NCI-H2196 (cell line): ENCODE results near the gene CLIC3.
"Not testable (repeated sequence)": the region's sequence is repeated elsewhere in the genome, so short reads cannot be mapped to it uniquely, and the experiment has no call there.

Source experiments
- DNase-seq: peaks from one replicate; lab custom pipeline; 2025; ENCODE audit not compliant: unreplicated experiment; lab: John Stamatoyannopoulos, UW

Gene CLIC3, protein sequence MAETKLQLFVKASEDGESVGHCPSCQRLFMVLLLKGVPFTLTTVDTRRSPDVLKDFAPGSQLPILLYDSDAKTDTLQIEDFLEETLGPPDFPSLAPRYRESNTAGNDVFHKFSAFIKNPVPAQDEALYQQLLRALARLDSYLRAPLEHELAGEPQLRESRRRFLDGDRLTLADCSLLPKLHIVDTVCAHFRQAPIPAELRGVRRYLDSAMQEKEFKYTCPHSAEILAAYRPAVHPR

GRCh38 chr9:136996361-136997292, at the start of gene CLIC3:
CLIC3 (minus strand) TSS chr9:136996568; CDS start chr9:136996543, 25 bp downstream.
- no peak for DNase-seq

GRCh38 chr9:137045294-137046087, 49.1 kb upstream of the CLIC3 start:
- no peak for DNase-seq

DNA sequence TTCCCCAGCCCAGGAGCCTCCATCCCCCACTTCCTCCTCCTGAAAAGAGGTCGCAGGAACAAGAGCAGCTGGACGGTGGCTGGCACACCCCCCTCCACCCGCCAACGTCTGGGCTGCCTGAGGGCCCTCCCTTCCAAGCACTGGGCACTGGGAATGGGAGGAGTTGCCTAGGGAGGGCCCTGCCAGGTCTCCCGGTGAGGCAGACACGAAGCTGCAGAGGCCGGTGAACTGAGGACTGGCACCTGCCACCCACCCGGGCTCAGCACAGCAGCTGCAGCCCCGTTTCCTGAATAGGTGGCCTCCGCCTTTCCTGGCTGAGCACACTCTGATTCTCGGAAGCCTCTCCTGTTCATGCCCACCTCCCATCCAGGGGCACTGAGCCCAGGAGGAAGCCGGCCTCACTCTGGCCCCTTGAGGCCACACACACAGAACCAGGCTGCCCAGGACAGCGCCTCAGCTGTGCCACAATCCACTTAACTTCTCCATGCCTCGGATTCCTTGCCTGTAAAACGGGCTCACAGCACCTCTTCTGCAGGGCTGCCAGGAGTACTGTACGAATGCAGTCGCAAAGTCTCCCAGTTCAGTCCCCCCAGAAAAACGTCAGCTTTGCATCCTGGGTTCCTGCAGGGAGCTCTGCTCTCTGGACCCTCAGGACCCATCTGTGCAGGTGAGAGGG, 48.3 kb upstream of the CLIC3 start:
- peak; percentile 83 for DNase-seq

DNA sequence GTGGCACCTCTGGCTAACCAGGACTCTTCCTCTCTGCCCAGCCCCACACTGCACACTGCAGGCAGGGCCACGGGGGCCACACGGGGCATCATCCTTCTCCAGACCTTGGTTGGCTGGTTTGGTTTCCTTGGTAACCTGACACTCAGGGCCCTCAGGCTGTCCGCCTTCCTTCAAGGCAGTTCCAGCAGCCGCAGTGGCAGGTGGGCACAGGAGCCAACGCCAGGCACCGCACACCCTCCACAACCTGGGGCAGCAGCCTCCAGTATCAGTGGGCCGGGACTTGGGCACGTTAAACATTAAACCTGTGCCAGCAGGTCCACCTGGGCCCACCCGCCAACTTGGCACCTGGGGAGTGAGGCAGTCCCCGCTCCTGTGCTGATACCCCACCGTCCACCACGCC, 47.7 kb upstream of the CLIC3 start:
- peak; percentile 41 for DNase-seq

DNA sequence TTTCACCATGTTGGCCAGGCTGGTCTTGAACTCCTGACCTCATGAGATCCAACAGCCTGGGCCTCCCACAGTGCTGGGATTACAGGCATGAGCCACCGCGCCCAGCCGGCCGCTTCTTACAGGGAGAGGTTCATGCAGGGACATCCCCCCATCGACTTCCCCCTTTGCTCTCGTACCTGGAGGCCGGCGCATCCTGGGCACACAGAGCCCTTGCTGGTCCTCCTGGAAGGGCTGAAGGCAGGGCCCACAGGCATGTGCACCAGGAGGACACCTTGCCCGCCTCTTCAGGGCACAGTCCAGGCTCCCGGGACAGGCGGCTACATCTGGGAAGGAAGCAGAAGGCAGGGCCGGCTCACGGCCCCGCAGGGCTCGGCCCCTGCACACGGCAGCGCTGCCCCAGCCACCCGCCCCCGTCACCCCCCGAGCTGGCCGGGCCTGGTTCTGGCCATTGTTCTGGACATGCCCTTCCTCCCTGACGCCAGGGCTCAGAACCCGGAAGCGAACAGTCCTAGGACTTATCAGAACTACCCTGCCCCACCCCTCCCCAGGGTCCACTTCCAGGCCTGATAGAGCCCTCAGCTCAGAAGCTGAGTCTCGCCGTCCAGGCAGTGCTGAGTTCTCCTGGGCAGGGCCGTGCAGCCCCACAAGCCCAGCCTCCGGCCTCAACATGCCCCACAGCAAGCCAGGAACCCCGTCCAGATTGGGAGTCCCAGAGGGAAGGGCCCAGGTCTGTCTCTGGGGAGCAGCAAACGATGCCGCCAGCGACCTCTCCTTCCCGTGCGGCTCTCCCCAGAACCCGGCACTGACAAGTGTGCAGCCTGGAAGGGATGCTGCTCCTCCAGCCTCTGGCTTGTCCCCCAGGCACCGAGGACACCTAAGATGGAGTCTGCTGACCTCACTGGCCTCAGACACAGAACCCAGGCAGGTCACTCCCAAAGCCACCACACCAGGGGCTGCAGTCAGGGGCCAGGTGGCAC, 46.7 kb upstream of the CLIC3 start:
- DNase-seq, result no peak

GRCh38 chr9:137041124-137041523, 44.8 kb upstream of the CLIC3 start:
- DNase-seq, result no peak

GRCh38 chr9:137040568-137040967, 44.2 kb upstream of the CLIC3 start:
- no peak for DNase-seq

- DNase-seq, result no peak
Observed at GRCh38 chr9:137039611-137040366, 43.4 kb upstream of the CLIC3 start.

GRCh38 chr9:137038916-137039315, 42.5 kb upstream of the CLIC3 start:
- DNase-seq, result no peak

DNA sequence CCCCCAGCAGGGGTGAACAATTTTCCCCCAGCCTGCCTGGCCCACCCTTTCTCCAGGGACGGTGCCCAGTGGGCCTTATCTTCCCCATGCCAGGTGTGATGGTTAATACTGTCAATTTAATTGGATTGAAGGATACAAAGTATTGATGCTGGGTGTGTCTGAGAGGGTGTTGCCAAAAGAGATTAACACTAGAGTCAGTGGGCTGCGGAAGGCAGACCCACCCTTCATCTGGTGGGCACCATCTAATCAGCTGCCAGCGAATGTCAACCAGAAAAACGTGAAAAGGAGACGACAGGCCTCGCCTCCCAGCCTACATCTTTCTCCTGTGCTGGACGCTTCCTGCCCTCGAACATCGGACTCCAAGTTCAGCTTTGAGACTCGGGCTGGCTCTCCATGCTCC, 41.1 kb upstream of the CLIC3 start:
- no peak for DNase-seq

DNA sequence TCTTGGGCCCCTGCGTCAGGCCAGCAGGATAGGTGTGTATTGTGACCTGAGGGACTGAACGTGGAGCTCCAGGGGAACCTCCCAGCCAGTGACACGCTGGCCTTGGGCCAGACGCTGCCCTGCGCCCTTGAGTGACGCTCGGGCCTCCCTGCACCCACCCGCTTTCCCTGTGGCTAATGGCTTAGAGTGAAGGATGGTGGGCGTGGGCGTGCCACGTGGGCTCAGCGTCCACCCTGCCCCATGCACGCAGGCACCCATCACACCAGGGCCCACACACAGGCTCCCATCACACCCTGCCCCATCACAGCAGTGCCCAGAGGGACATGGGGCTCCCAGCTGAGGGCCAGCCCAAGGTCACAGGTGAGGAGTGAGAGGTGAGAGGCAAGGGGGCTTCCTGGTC, 40.7 kb upstream of the CLIC3 start:
- no peak for DNase-seq

GRCh38 chr9:137035937-137036336, 39.6 kb upstream of the CLIC3 start:
- DNase-seq, result no peak

DNA sequence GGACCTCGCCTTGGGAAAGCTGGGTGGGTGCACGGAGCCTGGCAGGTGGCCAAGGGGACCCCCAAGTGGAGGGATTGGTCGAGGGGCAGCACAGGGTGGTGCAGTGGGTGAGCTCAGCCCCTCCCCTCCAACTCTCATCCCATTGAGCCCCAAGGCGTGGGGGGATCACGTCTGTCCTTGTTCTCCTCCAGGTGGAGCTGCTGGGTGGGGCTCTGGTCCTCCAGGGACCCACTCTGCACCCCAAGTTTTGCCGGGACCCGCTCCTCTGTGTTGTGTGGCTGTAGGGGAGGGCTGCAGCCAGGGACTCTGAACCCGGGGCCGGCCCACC, 39.1 kb upstream of the CLIC3 start:
- no peak for DNase-seq

GRCh38 chr9:137034709-137035506, 38.5 kb upstream of the CLIC3 start:
- DNase-seq, result peak; percentile 89

DNA sequence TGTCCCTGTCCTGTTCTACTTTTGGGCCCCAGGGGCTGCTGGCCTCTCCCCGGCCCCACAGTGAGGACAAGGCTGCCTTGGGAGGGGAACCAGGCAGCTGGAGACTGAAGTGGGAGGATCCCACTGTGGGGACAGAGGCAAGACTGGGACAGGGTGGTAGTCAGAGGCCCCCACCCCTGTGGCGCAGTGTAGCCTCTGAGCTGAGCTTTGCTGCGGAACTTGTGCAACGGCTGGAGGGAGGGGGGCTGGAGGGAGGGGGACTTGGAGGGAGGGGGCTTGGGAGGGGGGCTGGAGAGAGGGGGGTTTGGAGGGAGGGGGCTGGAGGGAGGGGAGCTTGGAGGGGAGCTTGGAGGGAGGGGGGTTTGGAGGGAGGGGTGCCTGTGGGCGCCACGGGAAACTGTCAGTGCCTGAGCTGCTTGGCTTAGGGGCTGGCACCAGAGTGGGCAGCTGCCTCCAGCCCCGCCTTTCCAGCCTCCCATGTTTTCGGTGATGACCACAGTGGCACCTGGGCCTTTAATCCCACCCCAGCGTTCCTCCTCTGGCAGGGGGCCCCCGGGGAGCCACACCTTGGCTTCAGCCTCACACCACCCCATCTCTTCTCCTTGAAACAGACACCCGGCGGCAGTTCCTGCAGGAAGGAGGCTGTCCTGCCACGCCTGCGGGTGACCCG, 37.8 kb upstream of the CLIC3 start:
- no peak for DNase-seq

DNA sequence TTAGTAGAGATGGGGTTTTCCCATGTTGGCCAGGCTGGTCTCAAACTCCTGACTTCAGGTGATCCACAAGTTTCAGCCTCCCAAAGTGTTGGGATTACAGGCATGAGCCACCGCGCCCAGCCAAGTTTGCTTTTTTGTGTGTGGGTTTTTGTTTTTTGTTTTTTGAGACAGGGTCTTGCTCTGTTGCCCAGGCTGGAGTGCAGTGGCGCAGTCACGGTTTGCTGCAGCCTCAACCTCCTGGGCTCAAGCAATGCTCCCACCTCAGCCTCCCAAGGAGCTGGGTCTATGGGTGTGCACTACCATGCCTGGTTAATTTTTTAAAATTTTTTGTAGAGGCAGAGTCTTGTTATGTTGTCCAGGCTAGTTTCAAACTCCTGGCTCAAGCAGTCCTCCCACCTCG, 37.1 kb upstream of the CLIC3 start:
- not testable (repeated sequence) for DNase-seq

DNA sequence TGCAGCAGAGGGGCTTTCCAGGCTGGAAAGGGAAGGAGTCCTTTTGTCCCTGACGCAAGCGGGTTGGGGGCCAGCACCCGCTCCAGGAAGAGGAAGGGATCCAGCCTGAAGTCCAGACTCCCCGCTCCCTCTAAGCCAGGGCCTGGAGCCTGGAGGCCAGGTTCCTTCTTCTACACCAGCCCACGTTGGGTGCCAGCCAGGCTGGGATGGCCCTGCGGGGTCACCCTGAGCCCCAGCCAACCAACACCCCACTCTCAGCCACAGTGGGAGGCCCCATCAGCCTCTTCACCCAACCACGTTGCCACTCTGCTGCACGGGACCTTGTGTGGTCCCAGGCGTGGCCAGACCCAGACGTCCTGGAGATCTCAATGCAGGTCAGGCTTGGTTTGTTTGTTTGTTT, 36.5 kb upstream of the CLIC3 start:
- no peak for DNase-seq
